Measurements from ENCODE around the gene SLC26A1. TPM values are rescaled to one million over a fixed set of nuclear protein-coding genes. Genes with fewer than 3 reads are reported as not detected.

SLC26A1 gene
- total RNA-seq, 1 experiment from 2014 or later, result 0.16 TPM

DNA sequence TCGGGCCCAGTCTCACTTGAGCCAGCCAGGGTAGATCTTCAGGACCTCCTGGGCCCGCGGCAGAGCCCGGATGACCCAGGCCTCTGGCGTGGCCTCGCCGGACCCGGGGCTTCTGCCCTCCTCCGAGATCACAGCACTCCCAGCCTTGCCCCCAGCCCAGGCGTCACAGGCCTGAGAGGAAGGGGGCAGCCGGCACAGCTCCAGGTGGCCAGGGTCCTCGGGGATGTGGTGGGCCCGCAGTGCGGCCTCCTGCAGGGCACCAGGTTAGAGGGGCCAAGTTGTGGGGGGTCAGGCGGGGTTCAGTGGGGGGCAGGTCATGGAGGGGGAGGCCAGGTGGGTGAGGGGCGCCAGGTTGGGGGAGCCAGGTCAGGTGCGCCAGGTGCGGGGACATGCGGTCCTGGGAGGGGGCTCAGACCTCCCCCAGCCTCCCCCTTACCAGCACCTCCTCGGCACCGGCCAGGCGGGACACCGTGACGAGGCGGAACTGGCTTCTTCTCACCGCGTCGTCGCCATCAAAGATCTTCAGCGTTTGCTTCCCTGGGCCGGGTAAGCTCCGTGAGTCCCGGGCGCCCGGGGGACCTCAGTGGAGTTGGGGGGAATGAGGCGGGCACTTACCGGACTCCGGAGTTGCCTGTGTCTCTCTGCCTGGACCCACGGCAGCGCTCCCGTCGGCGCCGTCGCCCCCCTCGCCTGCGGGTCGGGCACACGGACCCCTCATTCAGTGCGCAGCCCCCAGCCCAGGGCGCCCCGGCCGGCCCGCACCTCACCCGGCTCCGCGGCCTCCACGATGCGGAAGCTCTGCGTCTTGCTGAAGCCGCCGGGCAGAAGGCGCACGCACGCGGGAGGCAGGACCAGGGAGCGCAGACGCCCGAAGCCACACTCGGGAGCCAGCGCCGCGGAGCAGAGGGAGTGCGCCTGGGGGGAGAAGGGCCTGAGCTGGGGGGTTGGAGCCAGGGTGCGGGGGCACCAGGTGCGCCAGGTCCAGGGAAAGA is 25.8 kb downstream of the SLC26A1 start:
- Mint-ChIP-seq H3K9me3 (ENCODE audit: unreplicated experiment) (no peaks in the 10 kb centered on the region), H3K4me3 (ENCODE audit: unreplicated experiment) (no peak overlapping the region), H3K27ac (ENCODE audit: low read depth, unreplicated experiment) (no peak overlapping the region), H3K27me3 (ENCODE audit: insufficient read depth, unreplicated experiment) (no peaks in the 10 kb centered on the region), H3K36me3 (ENCODE audit: insufficient read depth, unreplicated experiment) (peaks cover 11% of the 10 kb centered on the region), H3K4me1 (ENCODE audit: insufficient read depth, unreplicated experiment) (peaks cover 5% of the 10 kb centered on the region)
- ChIA-PET CTCF (interaction anchor here (0.7 to 1.0 kb wide), 2 partner anchors 20 to 149 kb away, joined by 3 read pairs; no protein-coding TSS in a partner anchor), POLR2A (no interaction called here)
- no peak for DNase-seq (ENCODE audit: unreplicated experiment)
- intact Hi-C loops (cut with micrococcal nuclease), result no loop called here
- TF ChIP-seq, protein P1, sequence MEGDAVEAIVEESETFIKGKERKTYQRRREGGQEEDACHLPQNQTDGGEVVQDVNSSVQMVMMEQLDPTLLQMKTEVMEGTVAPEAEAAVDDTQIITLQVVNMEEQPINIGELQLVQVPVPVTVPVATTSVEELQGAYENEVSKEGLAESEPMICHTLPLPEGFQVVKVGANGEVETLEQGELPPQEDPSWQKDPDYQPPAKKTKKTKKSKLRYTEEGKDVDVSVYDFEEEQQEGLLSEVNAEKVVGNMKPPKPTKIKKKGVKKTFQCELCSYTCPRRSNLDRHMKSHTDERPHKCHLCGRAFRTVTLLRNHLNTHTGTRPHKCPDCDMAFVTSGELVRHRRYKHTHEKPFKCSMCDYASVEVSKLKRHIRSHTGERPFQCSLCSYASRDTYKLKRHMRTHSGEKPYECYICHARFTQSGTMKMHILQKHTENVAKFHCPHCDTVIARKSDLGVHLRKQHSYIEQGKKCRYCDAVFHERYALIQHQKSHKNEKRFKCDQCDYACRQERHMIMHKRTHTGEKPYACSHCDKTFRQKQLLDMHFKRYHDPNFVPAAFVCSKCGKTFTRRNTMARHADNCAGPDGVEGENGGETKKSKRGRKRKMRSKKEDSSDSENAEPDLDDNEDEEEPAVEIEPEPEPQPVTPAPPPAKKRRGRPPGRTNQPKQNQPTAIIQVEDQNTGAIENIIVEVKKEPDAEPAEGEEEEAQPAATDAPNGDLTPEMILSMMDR (IDR thresholded peaks at IDR 0.05; ENCODE audit: unreplicated experiment), result no peak
- BruUV-seq (replicated peaks), result no TSS peak

DNA sequence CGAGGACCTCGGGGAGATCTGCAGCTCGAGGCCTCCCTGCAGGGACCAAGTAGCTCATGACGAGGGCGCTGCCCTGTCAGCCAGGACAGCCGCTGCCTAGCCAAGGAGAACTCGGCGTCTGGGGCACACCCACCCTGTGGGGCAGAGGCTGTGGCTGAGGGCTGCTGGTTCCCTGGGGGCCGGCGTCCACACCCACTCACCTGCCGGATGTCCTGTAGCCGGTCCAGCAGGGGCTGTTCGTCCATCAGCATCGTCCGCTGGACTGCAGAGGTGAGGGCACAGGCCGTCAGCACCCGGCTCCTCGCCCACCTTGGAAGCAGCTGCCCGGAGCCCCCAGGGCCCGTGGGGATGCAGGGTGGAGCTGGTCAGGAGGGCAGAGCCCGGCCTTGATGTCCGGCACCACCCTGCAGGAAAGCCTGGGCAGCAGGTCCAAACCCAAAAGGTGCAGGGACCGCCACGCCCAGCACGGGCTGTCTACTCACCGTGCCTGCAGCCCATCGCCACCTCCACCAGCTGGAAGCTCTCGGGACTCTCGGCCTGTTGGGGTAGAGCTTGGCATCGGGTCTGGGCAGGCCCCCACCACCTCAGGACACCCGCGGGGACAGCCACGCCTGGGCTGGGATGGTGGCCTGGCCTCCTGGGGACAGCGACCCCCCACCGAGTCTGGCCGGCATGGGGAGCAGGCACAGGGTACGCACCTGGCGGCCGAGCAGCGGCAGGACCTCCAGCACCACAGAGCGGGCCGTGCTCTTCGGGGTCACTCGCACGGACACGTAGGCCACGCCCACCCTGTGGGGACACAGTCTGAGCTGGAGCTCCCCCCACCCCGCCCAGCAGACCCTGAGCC is 26.7 kb downstream of the SLC26A1 start:
- H3K27ac Mint-ChIP-seq (ENCODE audit: low read depth, unreplicated experiment), result no peak overlapping the region
- CTCF ChIA-PET, result no interaction called here
- intact Hi-C loops (cut with micrococcal nuclease), result no loop called here

DNA sequence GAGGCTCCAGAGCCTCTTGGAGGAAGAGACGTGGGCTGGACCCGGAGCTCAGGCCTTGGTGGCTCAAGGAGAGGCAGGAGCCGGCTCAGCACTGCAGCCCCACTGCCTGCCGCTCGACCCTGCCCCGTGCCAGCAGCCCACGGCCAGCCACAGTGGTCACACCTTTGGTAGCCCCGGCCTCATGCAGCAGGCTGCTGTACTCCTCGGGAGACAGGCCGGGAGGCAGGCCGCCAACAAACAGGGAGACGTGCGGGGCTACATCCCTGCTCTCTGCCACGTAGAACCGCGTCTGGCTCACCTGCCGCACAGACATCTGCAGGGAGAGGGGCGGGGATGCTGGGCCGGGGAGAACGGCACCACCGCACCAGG is 27.5 kb downstream of the SLC26A1 start:
- no TSS peak for BruUV-seq (replicated peaks)
- ChIA-PET POLR2A (no interaction called here), CTCF (no interaction called here)
- no peak overlapping the region for H3K27ac Mint-ChIP-seq (ENCODE audit: low read depth, unreplicated experiment)
- H3K36me3 Mint-ChIP-seq (ENCODE audit: insufficient read depth, unreplicated experiment), result peaks cover 16% of the 10 kb centered on the region
- H3K4me3 Mint-ChIP-seq (ENCODE audit: unreplicated experiment), result no peak overlapping the region
- TF ChIP-seq, protein P1 (IDR thresholded peaks at IDR 0.05; ENCODE audit: unreplicated experiment), result no peak
- intact Hi-C loops (cut with micrococcal nuclease), result no loop called here
- no peak for DNase-seq (ENCODE audit: unreplicated experiment)
- no peaks in the 10 kb centered on the region for H3K9me3 Mint-ChIP-seq (ENCODE audit: unreplicated experiment)
- no peaks in the 10 kb centered on the region for H3K27me3 Mint-ChIP-seq (ENCODE audit: insufficient read depth, unreplicated experiment)
- no peaks in the 10 kb centered on the region for H3K4me1 Mint-ChIP-seq (ENCODE audit: insufficient read depth, unreplicated experiment)

More for the DNA sequence above, 26.7 kb downstream of the SLC26A1 start:
- POLR2A ChIA-PET, result no interaction called here
- H3K27me3 Mint-ChIP-seq (ENCODE audit: insufficient read depth, unreplicated experiment), result no peaks in the 10 kb centered on the region
- peaks cover 16% of the 10 kb centered on the region for H3K36me3 Mint-ChIP-seq (ENCODE audit: insufficient read depth, unreplicated experiment)
- H3K4me1 Mint-ChIP-seq (ENCODE audit: insufficient read depth, unreplicated experiment), result peaks cover 4% of the 10 kb centered on the region
- no TSS peak for BruUV-seq (replicated peaks)
- TF ChIP-seq, protein P1 (IDR thresholded peaks at IDR 0.05; ENCODE audit: unreplicated experiment), result no peak
- H3K4me3 Mint-ChIP-seq (ENCODE audit: unreplicated experiment), result no peak overlapping the region
- no peaks in the 10 kb centered on the region for H3K9me3 Mint-ChIP-seq (ENCODE audit: unreplicated experiment)
- DNase-seq (ENCODE audit: unreplicated experiment), result no peak
